Gastroesophageal sphincter (tissue), 4 donors: ENCODE data around the gene GHITM. TPM values are rescaled to one million over a fixed set of nuclear protein-coding genes. Genes with fewer than 3 reads are reported as not detected.

ENCODE experiments used
- ATAC-seq: fragments of 150-250 bp; one replicate; pipeline ENCODE4 v1.9.1; 2016; ENCODE audit warnings: mild to moderate bottlenecking, moderate library complexity
- H3K27ac ChIP-seq, 4 donors: fragments of 200-600 bp; sonication (generic) in 3 of 4; 1 replicate in 3 of 4; 2 replicates in 1 of 4; pipeline ENCODE4 v1.5.1; 2016 to 2019
- H3K27me3 ChIP-seq: fragments of 200-600 bp; sonication (generic); one replicate; pipeline ENCODE4 v1.5.1; 2019
- H3K36me3 ChIP-seq, 2 donors: fragments of 200-600 bp; sonication (generic); one replicate each; pipeline ENCODE4 v1.5.1; 2019; ENCODE audit warnings: control low read depth in 1 of 2
- H3K4me1 ChIP-seq, 3 donors: fragments of 200-600 bp; sonication (generic); 1 replicate in 2 of 3; 2 replicates in 1 of 3; pipeline ENCODE4 v1.5.1; 2016 to 2019; ENCODE audit warnings: control low read depth in 2 of 3
- H3K4me3 ChIP-seq, 2 donors: fragments of 200-600 bp; sonication (generic); one replicate each; pipeline ENCODE4 v1.5.1; 2019; ENCODE audit warnings: mild to moderate bottlenecking in 1 of 2, moderate library complexity in 1 of 2
- H3K9me3 ChIP-seq, 3 donors: fragments of 200-600 bp; sonication (generic); one replicate each; pipeline ENCODE4 v1.5.1; 2017 to 2019; ENCODE audit warnings: control low read depth in 2 of 3
- EP300 ChIP-seq: sonication (generic); formaldehyde crosslinking; IDR thresholded peaks from one replicate; pipeline ENCODE4 v1.6.1; 2017; ENCODE audit warnings: antibody characterized with exemption, mild to moderate bottlenecking
- POLR2A ChIP-seq, 2 donors: fragments of 450-650 bp; IDR thresholded peaks; one replicate each; pipeline ENCODE4 v1.6.1; 2017; ENCODE audit warnings: antibody characterized with exemption in 2 of 2, mild to moderate bottlenecking in 2 of 2, moderate library complexity in 1 of 2
- POLR2AphosphoS5 ChIP-seq: sonication (generic); formaldehyde crosslinking; IDR thresholded peaks from one replicate; pipeline ENCODE4 v1.6.1; 2017; ENCODE audit warnings: antibody characterized with exemption
- WGBS, 2 donors: methylation state at CpG; one replicate each; pipeline ENCODE4 v1.1.5; 2018; ENCODE audit warnings: low coverage in 1 of 2; 5-methylcytosine and 5-hydroxymethylcytosine counted together
- total RNA-seq, 4 donors: library from RNA; depleted of rRNA; stranded (reverse); fragments of >200 nt; gene quantifications; one replicate each; pipeline ENCODE4 v1.1.0, GENCODE V29; 2016
- TF ChIP-seq, protein P1 (sequence below), 4 experiments: fragments of 200-600 bp in 2 of 4; fragments of 450-650 bp in 2 of 4; sonication (generic) in 1 of 4; IDR thresholded peaks; one replicate each; pipeline ENCODE4 v1.5.1; 2017 to 2019; ENCODE audit warnings: antibody characterized with exemption in 4 of 4, mild to moderate bottlenecking in 2 of 4, moderate library complexity in 2 of 4

Gene GHITM
- total RNA-seq, 4 donors from 2014 or later, result 134 to 230 (median 190) TPM

DNA sequence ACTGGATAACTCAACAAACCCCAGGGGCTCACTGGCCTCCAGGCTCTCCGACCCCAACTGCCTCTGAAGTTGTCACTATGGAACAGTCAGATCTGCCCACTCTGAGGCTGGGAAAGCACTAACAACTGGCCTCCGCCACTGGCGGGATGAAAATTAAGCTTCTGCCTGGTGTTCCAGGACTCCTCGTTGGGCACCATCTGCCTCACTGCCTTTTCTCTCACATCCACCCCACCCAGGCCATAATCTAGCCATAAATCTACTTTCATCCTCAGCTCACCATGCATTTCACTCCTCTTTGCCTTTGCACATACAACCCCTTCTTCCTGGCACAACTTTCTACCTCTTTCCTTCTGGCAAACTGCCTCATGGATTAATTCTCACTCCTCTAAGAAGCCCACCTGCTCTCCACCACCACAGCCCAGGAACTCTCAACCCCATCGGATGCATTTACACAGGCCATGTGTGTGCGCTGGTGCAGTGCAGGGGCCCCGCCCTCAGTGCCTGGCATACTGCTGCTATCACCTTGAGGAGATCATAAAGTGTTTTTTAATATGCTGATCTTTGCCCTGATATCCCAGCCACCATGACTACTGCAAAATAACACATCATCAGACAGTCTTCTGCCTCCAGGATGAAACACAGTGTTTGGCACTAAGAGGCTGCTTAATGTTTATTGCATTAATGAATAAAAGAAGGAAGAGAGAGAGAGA is 59.1 kb downstream of the GHITM start:
- TF ChIP-seq POLR2A (IDR thresholded peaks at IDR 0.05) (no peak), EP300 (no peak), POLR2AphosphoS5 (no peak)
- TF ChIP-seq, protein P1, sequence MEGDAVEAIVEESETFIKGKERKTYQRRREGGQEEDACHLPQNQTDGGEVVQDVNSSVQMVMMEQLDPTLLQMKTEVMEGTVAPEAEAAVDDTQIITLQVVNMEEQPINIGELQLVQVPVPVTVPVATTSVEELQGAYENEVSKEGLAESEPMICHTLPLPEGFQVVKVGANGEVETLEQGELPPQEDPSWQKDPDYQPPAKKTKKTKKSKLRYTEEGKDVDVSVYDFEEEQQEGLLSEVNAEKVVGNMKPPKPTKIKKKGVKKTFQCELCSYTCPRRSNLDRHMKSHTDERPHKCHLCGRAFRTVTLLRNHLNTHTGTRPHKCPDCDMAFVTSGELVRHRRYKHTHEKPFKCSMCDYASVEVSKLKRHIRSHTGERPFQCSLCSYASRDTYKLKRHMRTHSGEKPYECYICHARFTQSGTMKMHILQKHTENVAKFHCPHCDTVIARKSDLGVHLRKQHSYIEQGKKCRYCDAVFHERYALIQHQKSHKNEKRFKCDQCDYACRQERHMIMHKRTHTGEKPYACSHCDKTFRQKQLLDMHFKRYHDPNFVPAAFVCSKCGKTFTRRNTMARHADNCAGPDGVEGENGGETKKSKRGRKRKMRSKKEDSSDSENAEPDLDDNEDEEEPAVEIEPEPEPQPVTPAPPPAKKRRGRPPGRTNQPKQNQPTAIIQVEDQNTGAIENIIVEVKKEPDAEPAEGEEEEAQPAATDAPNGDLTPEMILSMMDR (IDR thresholded peaks at IDR 0.05), result no peak
- Histone ChIP-seq H3K36me3 (no peaks in the 10 kb centered on the region), H3K4me3 (no peak overlapping the region), H3K27ac (no peak overlapping the region), H3K4me1 (peaks cover 0 to 15% (median 8%) of the 10 kb centered on the region in 3 donors), H3K9me3 (no peaks in the 10 kb centered on the region), H3K27me3 (peaks cover 63% of the 10 kb centered on the region)
- WGBS, 2 donors, result 64 to 82% methylated on average over 3 to 6 of the region's 7 CpGs
- ATAC-seq, result no peak

- no peak for ATAC-seq
- H3K27ac ChIP-seq, result no peak overlapping the region
- TF ChIP-seq POLR2AphosphoS5, result no peak
- H3K36me3 ChIP-seq, result no peaks in the 10 kb centered on the region
- H3K4me1 ChIP-seq, result no peaks in the 10 kb centered on the region
- H3K4me3 ChIP-seq, result no peak overlapping the region
- no peaks in the 10 kb centered on the region for H3K9me3 ChIP-seq
- WGBS, 2 donors, result 52 to 66% methylated on average over 4 to 5 of the region's 11 CpGs
- H3K27me3 ChIP-seq, result peaks cover 55% of the 10 kb centered on the region
Measured at GRCh38 chr10:84200537-84201243, 61.4 kb downstream of the GHITM start.

GRCh38 chr10:84201244-84201606 is 61.9 kb downstream of the GHITM start:
- TF ChIP-seq POLR2AphosphoS5, result no peak
- TF ChIP-seq, protein P1 (IDR thresholded peaks at IDR 0.05), result no peak
- no peak for TF ChIP-seq POLR2A (IDR thresholded peaks at IDR 0.05)
- TF ChIP-seq EP300, result no peak
- WGBS, 2 donors, result 53% methylated on average over 5 of the region's 6 CpGs; no CpG with 5 or more reads in 1 of the 2 donors
- no peak overlapping the region for H3K4me3 ChIP-seq
- H3K27me3 ChIP-seq, result peaks cover 55% of the 10 kb centered on the region
- H3K4me1 ChIP-seq, result no peaks in the 10 kb centered on the region
- no peak overlapping the region for H3K27ac ChIP-seq
- ATAC-seq, result no peak
- H3K36me3 ChIP-seq, result no peaks in the 10 kb centered on the region
- H3K9me3 ChIP-seq, result no peaks in the 10 kb centered on the region

- H3K27me3 ChIP-seq, result peaks cover 55% of the 10 kb centered on the region
- no peak for ATAC-seq
- 77% methylated on average over 6 of the region's 11 CpGs; no CpG with 5 or more reads in 1 of the 2 donors for WGBS, 2 donors
- H3K27ac ChIP-seq, result no peak overlapping the region
- TF ChIP-seq POLR2AphosphoS5 (no peak), EP300 (no peak), POLR2A (IDR thresholded peaks at IDR 0.05) (no peak)
- TF ChIP-seq, protein P1 (IDR thresholded peaks at IDR 0.05), result no peak
- H3K4me1 ChIP-seq, result no peaks in the 10 kb centered on the region
- H3K4me3 ChIP-seq, result no peak overlapping the region
- H3K36me3 ChIP-seq, result no peaks in the 10 kb centered on the region
- no peaks in the 10 kb centered on the region for H3K9me3 ChIP-seq
Measured at GRCh38 chr10:84201682-84202081, 62.4 kb downstream of the GHITM start.

GRCh38 chr10:84202349-84202748 is 63.0 kb downstream of the GHITM start:
- Histone ChIP-seq H3K36me3 (no peaks in the 10 kb centered on the region), H3K27ac (no peak overlapping the region), H3K4me1 (no peaks in the 10 kb centered on the region), H3K27me3 (peaks cover 53% of the 10 kb centered on the region), H3K4me3 (no peak overlapping the region), H3K9me3 (no peaks in the 10 kb centered on the region)
- TF ChIP-seq POLR2AphosphoS5 (no peak), EP300 (no peak), POLR2A (IDR thresholded peaks at IDR 0.05) (no peak)
- TF ChIP-seq, protein P1 (IDR thresholded peaks at IDR 0.05), result no peak
- WGBS, 2 donors, result no CpG with 5 or more reads among the region's 5 CpGs
- no peak for ATAC-seq

Other genes starting within 250 kb of the GHITM start
- 10 to 100 TPM in 1 of 4 donors, 1 to 10 TPM in 1, not detected in 2; 1.2 to 10.1 TPM for gene GPR15LG, start 34.3 kb downstream of the GHITM start, total RNA-seq
- under 1 TPM in 2 of 4 donors, not detected in 2; 0.10 to 0.67 TPM for gene CDHR1, start 55.0 kb downstream of the GHITM start, total RNA-seq
- not detected for gene LRIT2, start 86.0 kb downstream of the GHITM start, total RNA-seq
- under 1 TPM in 1 of 4 donors, not detected in 3; 0.12 TPM for gene LRIT1, start 102.0 kb downstream of the GHITM start, total RNA-seq
- 1 to 10 TPM in 2 of 4 donors, not detected in 2; 1.1 to 2.6 TPM for gene RGR, start 105.5 kb downstream of the GHITM start, total RNA-seq
- gene CCSER2, start 189.1 kb downstream of the GHITM start, total RNA-seq, result 10 to 100 TPM; 64.5 to 93.5 (median 83.3) TPM